PC-3 (cell line): ENCODE data around the gene MGA. TPM values are rescaled to one million over a fixed set of nuclear protein-coding genes. Genes with fewer than 3 reads are reported as not detected.

Source experiments
- ATAC-seq: fragments of 200-7000 bp; cut with Tn5 transposase; 2 replicates; pipeline ENCODE4 v1.9.1; 2020; ENCODE audit warnings: mild to moderate bottlenecking, moderate library complexity
- BruUV-seq: library from RNA; stranded (reverse); fragments of 400-500 nt; replicated peaks from 2 replicates; lab custom pipeline; 2021; lab: Mats Ljungman, UMichigan
- CTCF ChIA-PET: fragments of 300-600 bp; sonication (Branson Sonifier 250); formaldehyde crosslinking; loops from one replicate; lab custom pipeline; 2022; ENCODE audit warnings: antibody characterized with exemption; lab: Charles Lee
- POLR2A ChIA-PET: fragments of 300-600 bp; sonication (Branson Sonifier 250); formaldehyde crosslinking; loops from one replicate; lab custom pipeline; 2022; ENCODE audit warnings: antibody characterized with exemption; ENCODE audit not compliant: unreplicated experiment; lab: Charles Lee
- DNase-seq: peaks from one replicate; pipeline ENCODE4 v3.0.0-alpha.2; 2015
- H2AFZ ChIP-seq: fragments of 300-600 bp; sonication (generic); 2 replicates; pipeline ENCODE4 v1.6.0; 2016; ENCODE audit warnings: antibody characterized with exemption, low read length
- H3F3A ChIP-seq: fragments of 300-600 bp; sonication (generic); one replicate; pipeline ENCODE4 v1.6.0; 2017; ENCODE audit warnings: antibody characterized with exemption, low read length, control low read depth, mild to moderate bottlenecking; ENCODE audit not compliant: unreplicated experiment
- H3K27ac ChIP-seq: fragments of 300-600 bp; sonication (generic); 2 replicates; pipeline ENCODE4 v1.5.1; 2016; ENCODE audit warnings: mild to moderate bottlenecking, low read length
- H3K27me3 ChIP-seq: fragments of 300-600 bp; sonication (generic); 2 replicates; pipeline ENCODE4 v1.6.1; 2016; ENCODE audit warnings: low read length, mixed read lengths
- H3K36me3 ChIP-seq: fragments of 300-600 bp; sonication (generic); 2 replicates; pipeline ENCODE4 v1.6.1; 2016; ENCODE audit warnings: low read depth, mixed run types, low read length, mixed read lengths
- H3K4me1 ChIP-seq: fragments of 300-600 bp; sonication (generic); 2 replicates; pipeline ENCODE4 v1.5.1; 2016; ENCODE audit warnings: low read length; ENCODE audit not compliant: insufficient read depth
- H3K4me2 ChIP-seq: fragments of 300-600 bp; sonication (generic); 2 replicates; pipeline ENCODE4 v1.6.0; 2016; ENCODE audit warnings: low read length
- H3K4me3 ChIP-seq: fragments of 300-600 bp; sonication (generic); 2 replicates; pipeline ENCODE4 v1.5.1; 2016; ENCODE audit warnings: mild to moderate bottlenecking, low read length, mixed read lengths
- H3K79me2 ChIP-seq: fragments of 300-600 bp; sonication (generic); 2 replicates; pipeline ENCODE4 v1.6.1; 2017; ENCODE audit warnings: low read length, mixed read lengths
- H3K9ac ChIP-seq: fragments of 300-600 bp; sonication (generic); 2 replicates; pipeline ENCODE4 v1.6.0; 2016; ENCODE audit warnings: mild to moderate bottlenecking, low read length
- H3K9me2 ChIP-seq: fragments of 300-600 bp; sonication (generic); replicated peaks from 2 replicates; pipeline ENCODE4 v1.6.1; 2016; ENCODE audit warnings: mixed run types, low read length, mixed read lengths
- H3K9me3 ChIP-seq: fragments of 300-600 bp; sonication (generic); 2 replicates; pipeline ENCODE4 v1.6.1; 2016; ENCODE audit warnings: low read length, mixed read lengths
- H4K20me1 ChIP-seq: fragments of 300-600 bp; sonication (generic); 2 replicates; pipeline ENCODE4 v1.6.1; 2016; ENCODE audit warnings: low read length, mixed read lengths
- CTCF ChIP-seq: fragments of 300-600 bp; sonication (generic); conservative IDR thresholded peaks from 2 replicates; pipeline ENCODE4 v1.5.1; 2017; ENCODE audit warnings: antibody characterized with exemption, low read depth, mild to moderate bottlenecking, low read length
- EZH2 ChIP-seq: fragments of 300-600 bp; sonication (generic); IDR thresholded peaks from one replicate; pipeline ENCODE4 v1.6.1; 2017; ENCODE audit warnings: antibody characterized with exemption, mild to moderate bottlenecking, low read length; ENCODE audit not compliant: unreplicated experiment
- EZH2phosphoT487 ChIP-seq: fragments of 300-600 bp; sonication (generic); IDR thresholded peaks from 2 replicates; pipeline ENCODE4 v1.6.1; 2018; ENCODE audit warnings: mild to moderate bottlenecking, antibody characterized with exemption, low read length, borderline replicate concordance
- intact Hi-C: fragments of 100-400 bp; cut with micrococcal nuclease; formaldehyde crosslinking; loops from 2 replicates; pipeline ENCODE4 v1.9.0; 2023
- total RNA-seq: library from RNA; depleted of rRNA; stranded (reverse); fragments of >200 nt; gene quantifications from 2 replicates; pipeline ENCODE4 v1.2.3, GENCODE V29; 2014

The MGA gene
- total RNA-seq, 1 experiment from 2014 or later: 21.2 TPM

DNA sequence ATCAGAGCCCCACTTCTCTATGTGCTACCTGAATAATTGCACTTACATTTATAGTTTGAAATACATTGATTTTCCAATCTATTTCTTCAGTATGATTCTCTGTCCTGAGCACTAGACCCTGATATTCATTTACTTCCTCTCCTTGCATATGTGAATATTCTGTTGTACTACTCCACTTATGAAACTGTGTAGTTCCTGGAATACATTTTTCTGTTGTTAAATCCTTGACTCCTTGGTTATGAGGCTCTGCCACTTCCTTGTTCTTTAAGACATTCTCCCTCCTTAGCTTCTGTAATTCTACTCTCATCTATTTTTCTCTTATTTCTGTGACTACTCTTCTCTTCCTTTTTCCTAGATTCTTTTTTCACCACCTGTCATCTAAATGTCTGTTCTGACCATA, 12.9 kb upstream of the MGA start:
- no peaks in the 10 kb centered on the region for H3K4me1 ChIP-seq
- POLR2A ChIA-PET: no interaction called here
- H3K9me3 ChIP-seq: no peaks in the 10 kb centered on the region
- no peaks in the 10 kb centered on the region for H3K9me2 ChIP-seq
- no TSS peak for BruUV-seq
- no peak for ATAC-seq
- CTCF ChIA-PET: no interaction called here
- H3K27ac ChIP-seq: no peak overlapping the region
- no peak overlapping the region for H3K9ac ChIP-seq
- H3K27me3 ChIP-seq: no peaks in the 10 kb centered on the region
- H3K79me2 ChIP-seq: no peaks in the 10 kb centered on the region
- no peak for TF ChIP-seq EZH2
- TF ChIP-seq CTCF: no peak
- no peaks in the 10 kb centered on the region for H4K20me1 ChIP-seq
- no peak for DNase-seq
- H2AFZ ChIP-seq: no peak overlapping the region
- intact Hi-C loops: no loop called here
- H3K36me3 ChIP-seq: no peaks in the 10 kb centered on the region
- H3K4me3 ChIP-seq: no peak overlapping the region
- H3K4me2 ChIP-seq: no peak overlapping the region
- no peaks in the 10 kb centered on the region for H3F3A ChIP-seq

- H3K4me1 ChIP-seq: no peaks in the 10 kb centered on the region
- no peaks in the 10 kb centered on the region for H3K79me2 ChIP-seq
- H2AFZ ChIP-seq: no peak overlapping the region
- H3K36me3 ChIP-seq: no peaks in the 10 kb centered on the region
- no peaks in the 10 kb centered on the region for H3F3A ChIP-seq
- H4K20me1 ChIP-seq: no peaks in the 10 kb centered on the region
- H3K27me3 ChIP-seq: no peaks in the 10 kb centered on the region
- H3K4me2 ChIP-seq: no peak overlapping the region
- no peak overlapping the region for H3K9ac ChIP-seq
- no peak for DNase-seq
- no peak overlapping the region for H3K27ac ChIP-seq
- intact Hi-C loops: no loop called here
- BruUV-seq: no TSS peak
- ChIA-PET POLR2A (no interaction called here), CTCF (no interaction called here)
- H3K4me3 ChIP-seq: no peak overlapping the region
- H3K9me2 ChIP-seq: no peaks in the 10 kb centered on the region
- TF ChIP-seq CTCF: no peak
- no peak for TF ChIP-seq EZH2
- TF ChIP-seq EZH2phosphoT487: no peak
- no peaks in the 10 kb centered on the region for H3K9me3 ChIP-seq
- ATAC-seq: no peak
Measured at GRCh38 chr15:41648097-41648496, 12.1 kb upstream of the MGA start.

DNA sequence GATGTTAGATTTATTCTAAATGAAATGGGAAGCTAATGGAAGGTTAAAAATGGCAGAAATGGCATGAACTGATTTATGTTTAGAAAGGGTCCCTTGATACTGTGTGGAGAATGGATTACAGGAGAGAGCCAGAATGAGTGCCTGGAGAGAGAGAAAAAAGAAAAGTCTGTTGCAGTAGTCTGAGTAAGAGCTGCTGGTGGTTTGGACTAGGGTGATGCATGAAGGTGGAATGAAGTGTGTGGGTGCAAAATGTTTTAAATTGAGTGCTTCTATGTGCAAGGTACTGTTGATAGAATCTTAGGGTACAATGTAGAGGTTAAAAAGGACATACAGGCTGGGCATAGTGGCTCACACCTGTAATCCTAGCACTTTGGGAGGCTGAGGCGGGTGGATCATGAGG, 11.4 kb upstream of the MGA start:
- Histone ChIP-seq H3K79me2 (no peaks in the 10 kb centered on the region), H3K4me1 (no peaks in the 10 kb centered on the region), H3K36me3 (no peaks in the 10 kb centered on the region), H3K9me3 (no peaks in the 10 kb centered on the region), H3K4me3 (no peak overlapping the region), H3K9ac (no peak overlapping the region), H2AFZ (no peak overlapping the region), H3K4me2 (no peak overlapping the region), H3K27ac (no peak overlapping the region), H4K20me1 (no peaks in the 10 kb centered on the region), H3K9me2 (no peaks in the 10 kb centered on the region), H3F3A (no peaks in the 10 kb centered on the region), H3K27me3 (no peaks in the 10 kb centered on the region)
- ATAC-seq (no peak), DNase-seq (no peak)
- TF ChIP-seq EZH2phosphoT487 (no peak), EZH2 (no peak), CTCF (no peak)
- CTCF ChIA-PET: no interaction called here
- no TSS peak for BruUV-seq
- intact Hi-C loops: no loop called here
- POLR2A ChIA-PET: no interaction called here
